ENCODE data around the gene LRRC34. TPM values are rescaled to one million over a fixed set of nuclear protein-coding genes. Genes with fewer than 3 reads are reported as not detected.

The LRRC34 gene
- polyA plus RNA-seq, 1 donor (not counting 4 experiments of a cell fraction or from before 2014, with no cell fraction given) = 0.43 TPM

DNA sequence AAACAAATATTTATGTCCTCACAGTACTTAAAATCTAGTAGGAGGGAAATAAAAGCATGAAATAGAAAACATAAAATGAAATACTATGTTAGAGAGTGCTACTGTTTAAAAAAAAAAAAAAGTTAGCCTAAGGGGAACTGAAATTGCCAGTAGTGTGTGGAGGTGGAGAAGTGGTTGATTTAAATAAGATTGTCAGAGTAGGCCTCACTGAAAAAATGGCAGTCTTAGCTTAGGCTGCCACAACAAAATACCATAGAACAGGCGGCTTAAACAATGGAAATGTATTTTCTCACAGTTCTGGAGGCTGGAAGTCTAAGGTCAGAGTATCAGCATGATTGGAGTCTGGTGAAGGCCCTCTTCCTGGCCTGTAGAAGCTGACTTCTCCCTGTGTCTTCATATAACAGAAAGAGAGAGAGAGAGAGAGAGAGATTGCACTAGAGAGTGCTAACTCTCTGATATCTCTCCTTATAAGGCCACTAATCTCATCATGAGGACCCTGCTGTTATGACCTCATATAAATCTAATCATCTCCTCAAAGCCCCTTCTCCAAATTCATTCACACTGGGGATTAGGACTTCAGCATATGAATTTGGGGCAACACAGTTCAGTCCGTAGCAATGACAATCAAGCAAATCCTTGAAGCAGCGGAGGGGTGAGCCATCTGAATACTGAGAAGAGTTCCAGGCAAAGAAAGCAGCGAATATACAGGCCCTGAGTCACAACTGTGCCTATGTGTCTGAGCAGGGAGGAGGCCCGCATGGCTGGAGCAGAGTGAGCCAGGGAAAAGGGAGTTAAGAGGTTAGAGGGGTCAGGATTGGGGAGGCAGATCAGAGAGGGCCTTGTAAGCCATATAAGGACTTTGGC lies 23.6 kb upstream of the LRRC34 start:
- FAIRE-seq = no peak
- TF ChIP-seq, protein P1, sequence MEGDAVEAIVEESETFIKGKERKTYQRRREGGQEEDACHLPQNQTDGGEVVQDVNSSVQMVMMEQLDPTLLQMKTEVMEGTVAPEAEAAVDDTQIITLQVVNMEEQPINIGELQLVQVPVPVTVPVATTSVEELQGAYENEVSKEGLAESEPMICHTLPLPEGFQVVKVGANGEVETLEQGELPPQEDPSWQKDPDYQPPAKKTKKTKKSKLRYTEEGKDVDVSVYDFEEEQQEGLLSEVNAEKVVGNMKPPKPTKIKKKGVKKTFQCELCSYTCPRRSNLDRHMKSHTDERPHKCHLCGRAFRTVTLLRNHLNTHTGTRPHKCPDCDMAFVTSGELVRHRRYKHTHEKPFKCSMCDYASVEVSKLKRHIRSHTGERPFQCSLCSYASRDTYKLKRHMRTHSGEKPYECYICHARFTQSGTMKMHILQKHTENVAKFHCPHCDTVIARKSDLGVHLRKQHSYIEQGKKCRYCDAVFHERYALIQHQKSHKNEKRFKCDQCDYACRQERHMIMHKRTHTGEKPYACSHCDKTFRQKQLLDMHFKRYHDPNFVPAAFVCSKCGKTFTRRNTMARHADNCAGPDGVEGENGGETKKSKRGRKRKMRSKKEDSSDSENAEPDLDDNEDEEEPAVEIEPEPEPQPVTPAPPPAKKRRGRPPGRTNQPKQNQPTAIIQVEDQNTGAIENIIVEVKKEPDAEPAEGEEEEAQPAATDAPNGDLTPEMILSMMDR (optimal IDR thresholded peaks at IDR 0.05 in 1 of 3, IDR thresholded peaks at IDR 0.05 in 1 of 3, conservative IDR thresholded peaks at IDR 0.05 in 1 of 3; ENCODE audit: extremely low read depth in 1 of 3, insufficient read depth in 2 of 3, low read length in 3 of 3) = no peak
- no peak for TF ChIP-seq EZH2 (IDR thresholded peaks at IDR 0.05; ENCODE audit: low read length)
- H3K4me1 ChIP-seq (ENCODE audit: control insufficient read depth, extremely low read depth, insufficient read depth, low read length) = no peaks in the 10 kb centered on the region
- no peak overlapping the region for H3K9ac ChIP-seq (ENCODE audit: control insufficient read depth, extremely low read depth, insufficient read depth, low read length)
- no peaks in the 10 kb centered on the region for H4K20me1 ChIP-seq (ENCODE audit: control insufficient read depth, extremely low read depth, insufficient read depth, low read length)
- H3K27ac ChIP-seq (ENCODE audit: control insufficient read depth, insufficient read depth, low read length) = no peak overlapping the region
- no peaks in the 10 kb centered on the region for H3K9me1 ChIP-seq (ENCODE audit: control insufficient read depth, extremely low read depth, insufficient read depth, low read length)
- no peaks in the 10 kb centered on the region for H3K79me2 ChIP-seq (ENCODE audit: control insufficient read depth, insufficient read depth, low read length)
- DNase-seq (ENCODE audit: low read depth, low spot score) = no peak
- dilution Hi-C loops (cut with MboI; ENCODE audit: extremely low pct_ligation_motif_present, low sequenced_read_pairs) = no loop called here
- H3K36me3 ChIP-seq (ENCODE audit: control insufficient read depth in 2 of 2, extremely low read depth in 1 of 2, insufficient read depth in 2 of 2, low read length in 2 of 2) = no peaks in the 10 kb centered on the region
- H3K4me3 ChIP-seq (ENCODE audit: control insufficient read depth in 2 of 3, extremely low read depth in 1 of 3, insufficient read depth in 2 of 3, low read depth in 1 of 3, low read length in 3 of 3) = no peak overlapping the region
- no peak overlapping the region for H3K4me2 ChIP-seq (ENCODE audit: control insufficient read depth, extremely low read depth, insufficient read depth, low read depth, low read length)
- H3K27me3 ChIP-seq (ENCODE audit: control insufficient read depth, extremely low read depth, insufficient read depth, low read length) = no peaks in the 10 kb centered on the region
- no peak overlapping the region for H2AFZ ChIP-seq (ENCODE audit: control insufficient read depth, low read length)
- no peaks in the 10 kb centered on the region for H3K9me3 ChIP-seq (ENCODE audit: control insufficient read depth, low read depth, low read length)

DNA sequence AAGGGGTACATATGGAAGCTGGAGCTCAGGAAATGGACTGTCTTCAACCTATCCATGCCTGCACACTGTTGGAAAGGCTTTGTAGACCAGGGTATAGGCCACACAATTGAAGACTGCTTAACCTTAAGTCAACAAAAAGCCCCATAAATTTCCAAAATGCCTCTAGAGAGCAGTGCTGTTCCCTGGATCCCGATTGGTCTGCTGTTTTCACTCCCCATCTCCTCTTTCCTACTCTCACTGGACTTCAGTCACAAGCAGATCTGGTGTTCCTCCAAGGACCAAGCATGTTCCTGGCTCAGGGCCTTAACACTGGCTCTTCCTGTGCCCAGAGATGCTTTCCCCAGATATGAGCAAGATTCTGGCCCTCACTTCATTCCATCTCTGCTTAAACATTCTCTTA lies 22.8 kb upstream of the LRRC34 start:
- H3K4me3 ChIP-seq (ENCODE audit: control insufficient read depth in 2 of 3, extremely low read depth in 1 of 3, insufficient read depth in 2 of 3, low read depth in 1 of 3, low read length in 3 of 3) = no peak overlapping the region
- dilution Hi-C loops (cut with MboI; ENCODE audit: extremely low pct_ligation_motif_present, low sequenced_read_pairs) = no loop called here
- H3K9me1 ChIP-seq (ENCODE audit: control insufficient read depth, extremely low read depth, insufficient read depth, low read length) = no peaks in the 10 kb centered on the region
- no peaks in the 10 kb centered on the region for H3K79me2 ChIP-seq (ENCODE audit: control insufficient read depth, insufficient read depth, low read length)
- no peak for TF ChIP-seq EZH2 (IDR thresholded peaks at IDR 0.05; ENCODE audit: low read length)
- TF ChIP-seq, protein P1 (optimal IDR thresholded peaks at IDR 0.05 in 1 of 3, IDR thresholded peaks at IDR 0.05 in 1 of 3, conservative IDR thresholded peaks at IDR 0.05 in 1 of 3; ENCODE audit: extremely low read depth in 1 of 3, insufficient read depth in 2 of 3, low read length in 3 of 3) = no peak
- DNase-seq (ENCODE audit: low read depth, low spot score) (no peak), FAIRE-seq (no peak)
- no peak overlapping the region for H3K4me2 ChIP-seq (ENCODE audit: control insufficient read depth, extremely low read depth, insufficient read depth, low read depth, low read length)
- H3K27ac ChIP-seq (ENCODE audit: control insufficient read depth, insufficient read depth, low read length) = no peak overlapping the region
- no peaks in the 10 kb centered on the region for H3K36me3 ChIP-seq (ENCODE audit: control insufficient read depth in 2 of 2, extremely low read depth in 1 of 2, insufficient read depth in 2 of 2, low read length in 2 of 2)
- H3K27me3 ChIP-seq (ENCODE audit: control insufficient read depth, extremely low read depth, insufficient read depth, low read length) = no peaks in the 10 kb centered on the region
- no peaks in the 10 kb centered on the region for H3K4me1 ChIP-seq (ENCODE audit: control insufficient read depth, extremely low read depth, insufficient read depth, low read length)
- no peaks in the 10 kb centered on the region for H4K20me1 ChIP-seq (ENCODE audit: control insufficient read depth, extremely low read depth, insufficient read depth, low read length)
- H2AFZ ChIP-seq (ENCODE audit: control insufficient read depth, low read length) = no peak overlapping the region
- H3K9me3 ChIP-seq (ENCODE audit: control insufficient read depth, low read depth, low read length) = no peaks in the 10 kb centered on the region
- no peak overlapping the region for H3K9ac ChIP-seq (ENCODE audit: control insufficient read depth, extremely low read depth, insufficient read depth, low read length)
